Activated T-cell treated with anti-CD3 and anti-CD28 coated beads, Interleukin-2, amount 50 U/mL, for 1 hour (primary cell): ENCODE measurements around the gene HBP1.
"Not testable (repeated sequence)": the region's sequence is repeated elsewhere in the genome, so short reads cannot be mapped to it uniquely, and the experiment has no call there.

Experiments used
- DNase-seq: peaks from one replicate; pipeline ENCODE4 v3.0.0-alpha.2; 2020

The HBP1 gene, protein sequence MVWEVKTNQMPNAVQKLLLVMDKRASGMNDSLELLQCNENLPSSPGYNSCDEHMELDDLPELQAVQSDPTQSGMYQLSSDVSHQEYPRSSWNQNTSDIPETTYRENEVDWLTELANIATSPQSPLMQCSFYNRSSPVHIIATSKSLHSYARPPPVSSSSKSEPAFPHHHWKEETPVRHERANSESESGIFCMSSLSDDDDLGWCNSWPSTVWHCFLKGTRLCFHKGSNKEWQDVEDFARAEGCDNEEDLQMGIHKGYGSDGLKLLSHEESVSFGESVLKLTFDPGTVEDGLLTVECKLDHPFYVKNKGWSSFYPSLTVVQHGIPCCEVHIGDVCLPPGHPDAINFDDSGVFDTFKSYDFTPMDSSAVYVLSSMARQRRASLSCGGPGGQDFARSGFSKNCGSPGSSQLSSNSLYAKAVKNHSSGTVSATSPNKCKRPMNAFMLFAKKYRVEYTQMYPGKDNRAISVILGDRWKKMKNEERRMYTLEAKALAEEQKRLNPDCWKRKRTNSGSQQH

GRCh38 chr7:107168233-107169119 is at the start of gene HBP1:
Gene HBP1 (plus strand): TSS chr7:107169003. CDS start chr7:107179894, 10,891 bp downstream.
- DNase-seq, result peak; percentile 92

DNA sequence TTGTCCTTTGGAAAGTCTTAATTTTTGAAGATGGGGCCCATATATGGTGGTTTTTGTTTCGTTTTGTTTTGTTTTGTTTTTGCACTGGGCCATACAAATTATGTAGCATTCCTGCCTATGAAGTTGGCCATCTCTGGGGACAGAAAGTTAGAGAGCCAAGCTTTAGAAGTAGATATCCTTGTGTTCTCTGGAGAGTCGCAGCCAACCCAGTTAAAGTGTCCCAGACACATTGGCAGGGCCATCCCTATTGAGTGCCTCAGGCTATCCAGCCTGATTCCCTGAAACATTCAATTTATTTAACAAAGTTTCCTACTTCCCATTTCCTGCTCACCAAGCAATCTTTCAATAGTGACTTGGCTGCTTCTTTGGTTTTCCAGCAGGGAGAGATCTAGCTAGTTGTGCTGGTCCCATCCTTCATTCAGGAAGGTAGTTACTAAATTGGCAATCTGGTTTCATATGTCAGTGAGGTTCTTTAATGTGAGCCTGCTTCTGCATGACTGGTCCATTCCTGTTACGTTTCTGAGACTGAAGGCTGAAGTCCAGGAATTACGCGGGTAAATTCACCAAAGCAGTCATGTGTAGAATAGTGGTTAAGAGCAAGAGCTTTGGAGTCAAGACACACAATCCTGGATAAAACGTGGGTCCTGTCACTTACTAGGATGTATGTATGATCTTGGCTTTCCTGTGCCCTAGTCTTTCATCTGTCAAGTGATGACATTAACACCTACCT is 49.3 kb upstream of the HBP1 start:
- no peak for DNase-seq

- DNase-seq, result no peak
Measured at GRCh38 chr7:107122486-107122911, 46.3 kb upstream of the HBP1 start.

GRCh38 chr7:107123392-107123791 is 45.4 kb upstream of the HBP1 start:
- no peak for DNase-seq

DNA sequence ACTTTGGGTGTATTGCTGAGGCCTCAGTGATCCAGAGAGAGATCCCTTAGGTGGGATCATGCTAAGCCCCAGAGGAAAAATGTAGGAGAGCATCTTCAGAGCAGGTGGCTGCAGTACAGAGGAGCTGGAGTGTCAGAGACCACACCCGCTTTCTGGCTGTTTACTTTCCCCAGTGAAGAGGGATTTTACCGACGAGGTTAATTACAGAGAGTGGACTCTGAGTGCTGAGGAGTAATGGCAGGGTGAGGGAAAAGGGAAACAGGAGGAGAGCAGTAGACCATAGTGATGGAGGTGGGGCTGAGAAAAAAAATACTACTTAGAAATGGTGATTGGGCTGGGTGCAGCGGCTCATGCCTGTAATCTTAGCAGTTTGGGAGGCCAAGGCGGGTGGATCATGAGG is 43.3 kb upstream of the HBP1 start:
- no peak for DNase-seq

- no peak for DNase-seq
Measured at GRCh38 chr7:107128217-107128616, 40.6 kb upstream of the HBP1 start.

DNA sequence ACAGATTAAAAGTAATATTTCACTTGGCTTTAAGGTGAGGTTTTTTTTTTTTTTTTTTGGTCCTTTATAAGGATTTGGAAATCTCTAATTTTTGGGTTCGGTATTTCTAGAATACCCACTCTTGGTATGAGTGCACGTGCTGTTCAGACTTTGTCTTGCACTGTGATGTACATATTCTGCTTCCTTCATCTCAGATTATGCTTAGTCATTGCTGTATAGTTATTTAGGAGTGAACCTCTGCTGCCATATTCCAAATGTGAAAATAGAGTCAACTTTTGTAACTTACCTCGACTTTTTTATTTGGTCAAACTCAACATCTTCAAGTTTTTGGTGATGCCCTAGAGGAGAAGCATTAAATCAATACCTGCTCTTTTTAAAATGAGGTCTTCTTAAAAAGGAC is 40.1 kb upstream of the HBP1 start:
- no peak for DNase-seq

GRCh38 chr7:107130487-107131220 is 38.1 kb upstream of the HBP1 start:
- DNase-seq, result no peak

GRCh38 chr7:107133396-107133795 is 35.4 kb upstream of the HBP1 start:
- DNase-seq, result no peak

- no peak for DNase-seq
Measured at GRCh38 chr7:107138696-107139420, 29.9 kb upstream of the HBP1 start.

DNA sequence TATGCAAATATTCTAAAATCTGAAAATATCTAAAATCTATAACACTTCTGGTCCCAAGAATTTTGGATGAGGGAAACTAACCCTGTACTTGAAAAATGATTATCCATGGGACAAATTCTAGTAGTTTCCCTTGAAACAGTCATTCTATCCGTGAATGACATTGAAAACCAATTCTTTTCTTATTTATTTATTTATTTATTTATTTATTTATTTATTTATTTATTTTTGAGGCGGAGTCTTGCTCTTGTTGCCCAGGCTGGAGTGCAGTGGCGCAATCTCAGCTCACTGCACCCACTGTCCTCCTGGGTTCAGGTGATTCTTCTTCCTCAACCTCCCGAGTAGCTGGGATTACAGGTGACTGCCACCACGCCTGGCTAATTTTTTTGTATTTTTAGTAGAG is 24.9 kb upstream of the HBP1 start:
- DNase-seq, result not testable (repeated sequence)

DNA sequence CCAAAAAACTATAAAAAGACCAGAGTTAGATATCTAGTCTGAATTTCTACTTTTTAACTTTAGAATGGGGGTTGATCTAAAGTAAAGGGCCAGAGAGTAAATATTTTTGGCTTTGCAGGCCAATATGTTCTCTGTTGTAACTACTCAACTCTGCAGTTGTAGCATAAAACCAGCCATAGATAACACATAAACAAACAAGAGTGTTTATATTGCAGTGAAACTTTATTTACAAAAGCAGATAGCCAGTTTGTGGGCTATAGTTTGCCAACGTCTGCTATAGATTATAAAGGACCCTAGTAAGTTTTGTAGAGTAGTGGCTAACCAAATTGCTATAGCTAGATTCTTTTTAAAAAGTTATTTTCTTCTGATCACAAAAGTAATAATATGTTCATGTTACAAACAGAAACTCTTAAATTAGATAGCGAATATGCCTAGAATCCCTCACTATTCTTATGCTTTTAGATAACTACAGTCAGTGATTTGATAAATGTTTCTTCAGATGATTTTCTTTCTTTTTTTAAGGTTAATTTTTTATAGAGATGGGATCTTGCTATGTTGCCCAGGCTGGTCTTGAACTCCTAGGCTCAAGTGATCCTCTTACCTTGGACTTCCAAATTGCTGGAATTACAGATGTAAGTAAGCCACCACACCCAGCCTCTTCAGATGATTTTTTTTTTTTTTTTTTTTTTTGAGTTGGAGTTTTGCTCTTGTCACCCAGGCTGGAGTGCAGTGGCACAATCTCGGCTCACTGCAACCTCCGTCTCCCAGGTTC is 23.6 kb upstream of the HBP1 start:
- no peak for DNase-seq

- DNase-seq, result peak; percentile 36
Measured at GRCh38 chr7:107147464-107148393, 21.1 kb upstream of the HBP1 start.

GRCh38 chr7:107148721-107149120 is 20.1 kb upstream of the HBP1 start:
- DNase-seq, result no peak

GRCh38 chr7:107149863-107150262 is 18.9 kb upstream of the HBP1 start:
- DNase-seq, result no peak

GRCh38 chr7:107150375-107151073 is 18.3 kb upstream of the HBP1 start:
- DNase-seq, result peak; percentile 71

- DNase-seq, result no peak
Measured at GRCh38 chr7:107151538-107151937, 17.3 kb upstream of the HBP1 start.

GRCh38 chr7:107152011-107152410 is 16.8 kb upstream of the HBP1 start:
- DNase-seq, result no peak

DNA sequence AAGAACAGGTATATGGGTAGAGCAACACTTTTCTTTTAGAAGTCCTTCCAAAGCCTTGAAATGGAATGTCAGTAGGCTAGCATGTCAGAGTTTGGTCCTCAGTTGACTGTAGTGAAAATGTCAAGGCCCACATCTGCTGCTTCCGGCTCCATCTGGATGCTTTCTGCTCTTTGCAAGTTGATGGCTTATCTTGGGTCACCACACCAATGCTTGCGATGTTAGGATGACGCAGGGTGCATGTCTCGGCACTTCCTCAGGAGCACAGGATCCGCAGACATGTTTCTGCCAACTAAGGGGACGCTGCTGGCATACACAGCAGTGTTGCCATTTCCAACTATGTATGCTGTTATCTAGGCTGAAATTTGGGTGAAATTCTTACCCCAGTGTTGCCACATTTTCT is 14.0 kb upstream of the HBP1 start:
- no peak for DNase-seq
